ENCODE measurements around the gene SMIM32. TPM values are rescaled to one million over a fixed set of nuclear protein-coding genes. Genes with fewer than 3 reads are reported as not detected.

Gene SMIM32
- total RNA-seq, 2 donors from 2014 or later, result not detected

DNA sequence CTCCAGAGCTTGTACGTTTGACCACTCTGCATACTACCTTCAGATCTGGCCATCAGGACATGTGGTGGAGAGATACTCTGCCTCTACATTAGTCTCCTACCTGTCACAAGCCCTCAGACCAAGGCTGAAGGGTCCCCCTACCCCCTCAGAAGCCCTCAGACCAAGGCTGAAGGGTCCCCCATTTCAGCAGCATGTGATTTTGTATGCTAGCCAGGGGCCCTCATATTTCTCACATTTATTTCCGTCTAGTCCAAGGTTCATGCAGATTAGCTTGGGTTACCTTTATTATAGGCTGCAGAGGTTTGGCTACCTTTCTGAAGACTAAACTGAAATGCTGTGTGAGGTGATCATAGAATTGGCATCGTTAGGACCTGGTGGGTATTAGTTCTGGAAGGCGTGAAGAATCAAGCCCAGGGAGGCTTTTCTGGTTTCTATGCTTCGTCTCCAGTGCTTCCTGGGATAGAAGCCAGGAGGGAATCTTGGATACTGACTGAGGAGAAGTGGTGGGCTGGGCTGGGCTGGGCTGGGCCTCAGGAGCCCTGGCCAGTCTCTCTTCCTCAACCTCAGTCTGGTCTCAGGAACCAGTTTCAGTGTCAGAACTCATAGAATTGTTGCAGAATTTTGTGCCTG, 2.8 kb downstream of the SMIM32 start:
- H3K4me1 ChIP-seq (ENCODE audit: control insufficient read depth in 1 of 2, low read depth in 2 of 2), result peaks cover 11 to 18% of the 10 kb centered on the region in 2 donors
- ATAC-seq (ENCODE audit: insufficient number of reproducible peaks, low FRiP score, low read depth) (no peak), DNase-seq (ENCODE audit: low spot score) (no peak)
- H3K27me3 ChIP-seq (replicated peaks; ENCODE audit: insufficient read depth), result no peaks in the 10 kb centered on the region
- H3K36me3 ChIP-seq, result peaks cover 6% of the 10 kb centered on the region
- H3K4me3 ChIP-seq, result no peak overlapping the region
- TF ChIP-seq CTCF (IDR thresholded peaks at IDR 0.05), result no peak
- H3K27ac ChIP-seq, result no peak overlapping the region
- no peaks in the 10 kb centered on the region for H3K9me3 ChIP-seq

- Histone ChIP-seq H3K27ac (no peak overlapping the region), H3K9me3 (no peaks in the 10 kb centered on the region), H3K27me3 (replicated peaks; ENCODE audit: insufficient read depth) (no peaks in the 10 kb centered on the region), H3K4me1 (ENCODE audit: control insufficient read depth in 1 of 2, low read depth in 2 of 2) (peaks cover 11 to 18% of the 10 kb centered on the region in 2 donors), H3K4me3 (no peak overlapping the region), H3K36me3 (peaks cover 6% of the 10 kb centered on the region)
- TF ChIP-seq CTCF (IDR thresholded peaks at IDR 0.05), result no peak
- ATAC-seq (ENCODE audit: insufficient number of reproducible peaks, low FRiP score, low read depth) (no peak), DNase-seq (ENCODE audit: low spot score) (no peak)
Observed at GRCh38 chr5:136188859-136189258, 4.1 kb downstream of the SMIM32 start.

DNA sequence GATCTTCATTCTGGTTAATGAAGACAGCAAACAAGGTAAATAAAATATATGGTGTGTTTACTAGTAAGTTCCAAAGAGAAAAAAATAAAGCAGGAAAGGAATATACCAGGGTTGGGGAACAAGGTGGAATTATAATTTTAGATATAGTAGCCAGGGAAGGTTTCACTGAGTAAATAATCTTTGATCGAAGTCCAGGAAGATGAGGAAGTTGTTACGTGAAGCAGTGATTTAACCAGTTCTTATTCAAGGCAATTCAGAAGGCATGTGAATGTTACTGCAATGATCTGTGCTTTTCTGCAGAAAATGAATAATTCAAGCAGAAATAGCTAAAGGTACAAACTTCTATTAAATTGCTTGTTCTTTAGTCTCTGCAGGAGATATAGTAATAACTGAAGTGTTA, 6.2 kb downstream of the SMIM32 start:
- Histone ChIP-seq H3K27me3 (replicated peaks; ENCODE audit: insufficient read depth) (no peaks in the 10 kb centered on the region), H3K36me3 (peaks cover 6% of the 10 kb centered on the region), H3K9me3 (no peaks in the 10 kb centered on the region), H3K4me3 (no peak overlapping the region), H3K27ac (no peak overlapping the region), H3K4me1 (ENCODE audit: control insufficient read depth in 1 of 2, low read depth in 2 of 2) (peaks cover 1 to 8% of the 10 kb centered on the region in 2 donors)
- ATAC-seq (ENCODE audit: insufficient number of reproducible peaks, low FRiP score, low read depth), result no peak
- no peak for TF ChIP-seq CTCF (IDR thresholded peaks at IDR 0.05)
- DNase-seq (ENCODE audit: low spot score), result no peak

GRCh38 chr5:136185974-136186665, 6.8 kb downstream of the SMIM32 start:
- no peak overlapping the region for H3K27ac ChIP-seq
- DNase-seq (ENCODE audit: low spot score) (no peak), ATAC-seq (ENCODE audit: insufficient number of reproducible peaks, low FRiP score, low read depth) (no peak)
- H3K4me1 ChIP-seq (ENCODE audit: control insufficient read depth in 1 of 2, low read depth in 2 of 2), result peaks cover 0 to 1% of the 10 kb centered on the region in 2 donors
- no peaks in the 10 kb centered on the region for H3K9me3 ChIP-seq
- no peak overlapping the region for H3K4me3 ChIP-seq
- H3K36me3 ChIP-seq, result peaks cover 6% of the 10 kb centered on the region
- no peaks in the 10 kb centered on the region for H3K27me3 ChIP-seq (replicated peaks; ENCODE audit: insufficient read depth)
- TF ChIP-seq CTCF (IDR thresholded peaks at IDR 0.05), result no peak

DNA sequence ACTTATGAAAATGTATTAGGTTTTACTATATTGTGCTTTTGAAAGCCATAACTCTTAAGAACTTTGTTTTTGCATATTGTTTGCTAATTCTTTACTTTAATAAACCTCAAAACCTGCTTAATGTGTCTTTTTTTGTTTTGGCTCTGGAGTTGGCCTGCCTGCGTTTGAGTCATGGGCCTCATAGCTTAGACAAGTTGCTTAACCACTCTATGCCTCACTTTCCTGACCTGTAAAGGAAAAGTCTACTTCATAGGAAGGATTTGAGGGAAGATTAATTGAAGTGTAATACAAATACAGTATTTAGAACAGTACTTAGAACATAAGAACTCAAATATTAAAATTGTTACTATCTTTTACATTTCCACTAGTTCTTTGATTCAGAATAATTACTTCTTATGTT, 10.3 kb downstream of the SMIM32 start:
- H3K27ac ChIP-seq, result no peak overlapping the region

More for the DNA sequence above, 10.3 kb downstream of the SMIM32 start:
- TF ChIP-seq CTCF (IDR thresholded peaks at IDR 0.05), result no peak
- Histone ChIP-seq H3K4me3 (no peak overlapping the region), H3K9me3 (no peaks in the 10 kb centered on the region), H3K36me3 (peaks cover 14% of the 10 kb centered on the region), H3K4me1 (ENCODE audit: control insufficient read depth in 1 of 2, low read depth in 2 of 2) (no peaks in the 10 kb centered on the region), H3K27me3 (replicated peaks; ENCODE audit: insufficient read depth) (no peaks in the 10 kb centered on the region)
- DNase-seq (ENCODE audit: low spot score) (no peak), ATAC-seq (ENCODE audit: insufficient number of reproducible peaks, low FRiP score, low read depth) (no peak)

Measured in thoracic aorta (tissue), 2 donors.